ENCODE results near the gene TJP2.

- TF ChIP-seq CTCF (IDR thresholded peaks at IDR 0.05; ENCODE audit: poor library complexity, severe bottlenecking) (no peak), EZH2 (IDR thresholded peaks at IDR 0.05; ENCODE audit: borderline replicate concordance, insufficient read depth, low read length, poor library complexity, severe bottlenecking) (no peak), SMC3 (conservative IDR thresholded peaks at IDR 0.05; ENCODE audit: poor library complexity) (no peak), RAD21 (conservative IDR thresholded peaks at IDR 0.05) (no peak), REST (IDR thresholded peaks at IDR 0.05; ENCODE audit: borderline replicate concordance) (no peak)
Observed at GRCh38 chr9:69175486-69175885, 1.4 kb downstream of the TJP2 start.

All from neural cell (in vitro differentiated cells).